ENCODE data around the gene FREM2.

The FREM2 gene

GRCh38 chr13:38686577-38687245 lies at the start of gene FREM2:
Gene FREM2 (plus strand): TSS chr13:38687077. CDS start chr13:38687345, 268 bp downstream.
- peak; percentile 86 for DNase-seq

- no peak for DNase-seq
Measured at GRCh38 chr13:38637576-38637975, 49.3 kb upstream of the FREM2 start.

GRCh38 chr13:38641164-38641948 lies 45.5 kb upstream of the FREM2 start:
- DNase-seq: peak in 1 of 2 experiments; percentile 18

GRCh38 chr13:38647312-38647711 lies 39.6 kb upstream of the FREM2 start:
- no peak for DNase-seq

- DNase-seq: no peak
Measured at GRCh38 chr13:38648912-38649311, 38.0 kb upstream of the FREM2 start.

GRCh38 chr13:38656699-38657098 lies 30.2 kb upstream of the FREM2 start:
- DNase-seq: no peak

GRCh38 chr13:38657191-38657590 lies 29.7 kb upstream of the FREM2 start:
- no peak for DNase-seq

- no peak for DNase-seq
Measured at GRCh38 chr13:38658906-38659305, 28.0 kb upstream of the FREM2 start.

GRCh38 chr13:38661010-38661675 lies 25.7 kb upstream of the FREM2 start:
- no peak for DNase-seq

GRCh38 chr13:38662362-38662761 lies 24.5 kb upstream of the FREM2 start:
- DNase-seq: no peak

- no peak for DNase-seq
Measured at GRCh38 chr13:38664906-38665305, 22.0 kb upstream of the FREM2 start.

GRCh38 chr13:38667526-38668109 lies 19.3 kb upstream of the FREM2 start:
- peak; percentile 6 to 61 for DNase-seq

GRCh38 chr13:38669234-38669964 lies 17.5 kb upstream of the FREM2 start:
- peak; percentile 0 to 46 for DNase-seq

GRCh38 chr13:38670627-38671026 lies 16.2 kb upstream of the FREM2 start:
- DNase-seq: no peak

GRCh38 chr13:38671980-38672379 lies 14.9 kb upstream of the FREM2 start:
- no peak for DNase-seq

GRCh38 chr13:38674208-38674607 lies 12.7 kb upstream of the FREM2 start:
- DNase-seq: peak; percentile 54 to 74

GRCh38 chr13:38680912-38681311 lies 6.0 kb upstream of the FREM2 start:
- no peak for DNase-seq

- no peak for DNase-seq
Measured at GRCh38 chr13:38684714-38685113, 2.2 kb upstream of the FREM2 start.

- no peak for DNase-seq
Measured at GRCh38 chr13:38685431-38685830, 1.4 kb upstream of the FREM2 start.

- peak in 1 of 2 experiments; percentile 53 for DNase-seq
Measured at GRCh38 chr13:38685974-38686576, 802 bp upstream of the FREM2 start.

GRCh38 chr13:38687246-38688229 lies 661 bp downstream of the FREM2 start:
- DNase-seq: peak in 1 of 2 experiments; percentile 37

Data from NCI-H524 (cell line).